ENCODE data around the gene RSPO3. TPM values are rescaled to one million over a fixed set of nuclear protein-coding genes. Genes with fewer than 3 reads are reported as not detected.

RSPO3 gene
- total RNA-seq, 1 donor from 2014 or later, result not detected

DNA sequence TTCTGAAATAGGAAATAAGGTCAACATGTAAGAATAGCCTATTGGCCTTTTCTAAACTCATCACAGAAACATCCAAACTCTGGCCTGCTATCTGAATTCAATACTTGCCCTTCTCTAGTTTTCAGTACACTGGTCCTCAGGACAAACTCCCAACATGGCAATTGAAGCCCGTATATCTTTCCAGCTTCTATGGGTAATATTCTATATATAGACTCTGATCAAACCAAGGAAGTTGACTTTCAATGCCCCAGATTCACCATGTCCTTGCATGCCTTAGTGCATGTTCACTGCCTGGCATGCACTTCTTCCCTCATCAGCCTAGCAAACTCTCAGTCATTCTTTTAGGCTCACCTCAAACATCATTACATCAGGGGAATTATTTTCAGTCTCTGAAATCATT lies 73.2 kb downstream of the RSPO3 start:
- Mint-ChIP-seq H3K27ac (ENCODE audit: unreplicated experiment) (no peak overlapping the region), H3K9me3 (ENCODE audit: unreplicated experiment) (no peaks in the 10 kb centered on the region), H3K27me3 (ENCODE audit: unreplicated experiment) (no peaks in the 10 kb centered on the region), H3K36me3 (ENCODE audit: unreplicated experiment) (no peaks in the 10 kb centered on the region), H3K4me1 (ENCODE audit: low read depth, unreplicated experiment) (no peaks in the 10 kb centered on the region), H3K4me3 (ENCODE audit: unreplicated experiment) (no peak overlapping the region)
- no peak for DNase-seq
- TF ChIP-seq, protein P1, sequence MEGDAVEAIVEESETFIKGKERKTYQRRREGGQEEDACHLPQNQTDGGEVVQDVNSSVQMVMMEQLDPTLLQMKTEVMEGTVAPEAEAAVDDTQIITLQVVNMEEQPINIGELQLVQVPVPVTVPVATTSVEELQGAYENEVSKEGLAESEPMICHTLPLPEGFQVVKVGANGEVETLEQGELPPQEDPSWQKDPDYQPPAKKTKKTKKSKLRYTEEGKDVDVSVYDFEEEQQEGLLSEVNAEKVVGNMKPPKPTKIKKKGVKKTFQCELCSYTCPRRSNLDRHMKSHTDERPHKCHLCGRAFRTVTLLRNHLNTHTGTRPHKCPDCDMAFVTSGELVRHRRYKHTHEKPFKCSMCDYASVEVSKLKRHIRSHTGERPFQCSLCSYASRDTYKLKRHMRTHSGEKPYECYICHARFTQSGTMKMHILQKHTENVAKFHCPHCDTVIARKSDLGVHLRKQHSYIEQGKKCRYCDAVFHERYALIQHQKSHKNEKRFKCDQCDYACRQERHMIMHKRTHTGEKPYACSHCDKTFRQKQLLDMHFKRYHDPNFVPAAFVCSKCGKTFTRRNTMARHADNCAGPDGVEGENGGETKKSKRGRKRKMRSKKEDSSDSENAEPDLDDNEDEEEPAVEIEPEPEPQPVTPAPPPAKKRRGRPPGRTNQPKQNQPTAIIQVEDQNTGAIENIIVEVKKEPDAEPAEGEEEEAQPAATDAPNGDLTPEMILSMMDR (IDR thresholded peaks at IDR 0.05; ENCODE audit: partially characterized antibody, unreplicated experiment), result no peak

DNA sequence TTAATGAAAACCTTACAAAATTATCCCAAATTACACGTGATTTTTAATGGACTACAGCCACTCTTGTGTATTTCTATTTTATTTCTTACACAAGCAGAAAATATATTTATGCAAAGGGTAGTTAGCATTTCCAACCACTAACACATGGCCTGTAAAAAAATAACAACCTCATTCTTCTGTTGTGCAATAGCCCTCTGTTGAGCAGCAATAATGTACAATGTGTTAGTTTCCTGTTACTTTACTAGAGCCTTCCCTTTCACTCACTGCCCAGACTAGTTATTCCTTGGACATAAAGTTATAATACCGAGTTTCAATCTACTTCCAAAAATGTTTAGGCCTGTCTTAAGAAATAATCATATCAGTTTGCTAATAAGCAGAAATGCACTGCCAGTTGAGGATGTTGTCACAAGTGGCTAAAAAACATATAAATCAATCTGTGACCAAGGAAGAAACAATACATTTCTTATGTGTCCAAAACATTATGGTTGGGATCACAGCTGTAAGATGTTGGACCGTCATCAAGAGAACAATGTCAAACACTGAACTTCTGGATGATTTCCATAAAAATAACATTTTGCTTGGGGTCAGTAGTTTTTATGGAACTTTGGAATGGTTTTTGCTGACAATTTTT lies 74.6 kb downstream of the RSPO3 start:
- H3K4me3 Mint-ChIP-seq (ENCODE audit: unreplicated experiment), result no peak overlapping the region
- H3K36me3 Mint-ChIP-seq (ENCODE audit: unreplicated experiment), result no peaks in the 10 kb centered on the region
- no peaks in the 10 kb centered on the region for H3K9me3 Mint-ChIP-seq (ENCODE audit: unreplicated experiment)
- H3K27me3 Mint-ChIP-seq (ENCODE audit: unreplicated experiment), result no peaks in the 10 kb centered on the region
- no peaks in the 10 kb centered on the region for H3K4me1 Mint-ChIP-seq (ENCODE audit: low read depth, unreplicated experiment)
- no peak for DNase-seq
- TF ChIP-seq, protein P1 (IDR thresholded peaks at IDR 0.05; ENCODE audit: partially characterized antibody, unreplicated experiment), result no peak
- H3K27ac Mint-ChIP-seq (ENCODE audit: unreplicated experiment), result no peak overlapping the region

GRCh38 chr6:127195833-127196232 lies 77.4 kb downstream of the RSPO3 start:
- H3K27me3 Mint-ChIP-seq (ENCODE audit: unreplicated experiment), result no peaks in the 10 kb centered on the region
- H3K36me3 Mint-ChIP-seq (ENCODE audit: unreplicated experiment), result no peaks in the 10 kb centered on the region
- no peaks in the 10 kb centered on the region for H3K9me3 Mint-ChIP-seq (ENCODE audit: unreplicated experiment)
- no peak overlapping the region for H3K4me3 Mint-ChIP-seq (ENCODE audit: unreplicated experiment)
- no peaks in the 10 kb centered on the region for H3K4me1 Mint-ChIP-seq (ENCODE audit: low read depth, unreplicated experiment)
- DNase-seq, result no peak
- no peak overlapping the region for H3K27ac Mint-ChIP-seq (ENCODE audit: unreplicated experiment)
- TF ChIP-seq, protein P1 (IDR thresholded peaks at IDR 0.05; ENCODE audit: partially characterized antibody, unreplicated experiment), result no peak

DNA sequence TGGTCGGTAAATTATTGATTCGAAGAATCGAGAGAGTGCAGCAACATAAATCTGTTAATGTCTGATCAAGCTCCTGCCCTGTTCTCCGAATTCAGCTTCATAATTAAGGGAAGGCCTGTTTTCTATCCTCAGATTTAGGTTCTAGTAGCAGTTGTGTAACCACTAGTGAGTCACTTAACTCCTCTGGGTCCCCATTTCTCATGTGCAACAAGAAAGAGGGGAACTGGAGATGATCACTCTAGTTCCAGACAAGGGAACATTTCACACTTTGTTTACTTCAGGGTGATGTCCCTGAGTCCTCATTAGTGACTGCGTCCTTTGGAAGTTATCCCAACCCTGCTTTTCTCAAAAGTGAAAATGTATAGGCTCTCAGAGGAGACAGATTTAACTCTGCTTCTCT lies 80.1 kb downstream of the RSPO3 start:
- no peak for DNase-seq
- Mint-ChIP-seq H3K27me3 (ENCODE audit: unreplicated experiment) (no peaks in the 10 kb centered on the region), H3K4me1 (ENCODE audit: low read depth, unreplicated experiment) (no peaks in the 10 kb centered on the region), H3K4me3 (ENCODE audit: unreplicated experiment) (no peak overlapping the region), H3K27ac (ENCODE audit: unreplicated experiment) (no peak overlapping the region), H3K9me3 (ENCODE audit: unreplicated experiment) (no peaks in the 10 kb centered on the region), H3K36me3 (ENCODE audit: unreplicated experiment) (no peaks in the 10 kb centered on the region)
- TF ChIP-seq, protein P1 (IDR thresholded peaks at IDR 0.05; ENCODE audit: partially characterized antibody, unreplicated experiment), result no peak

DNA sequence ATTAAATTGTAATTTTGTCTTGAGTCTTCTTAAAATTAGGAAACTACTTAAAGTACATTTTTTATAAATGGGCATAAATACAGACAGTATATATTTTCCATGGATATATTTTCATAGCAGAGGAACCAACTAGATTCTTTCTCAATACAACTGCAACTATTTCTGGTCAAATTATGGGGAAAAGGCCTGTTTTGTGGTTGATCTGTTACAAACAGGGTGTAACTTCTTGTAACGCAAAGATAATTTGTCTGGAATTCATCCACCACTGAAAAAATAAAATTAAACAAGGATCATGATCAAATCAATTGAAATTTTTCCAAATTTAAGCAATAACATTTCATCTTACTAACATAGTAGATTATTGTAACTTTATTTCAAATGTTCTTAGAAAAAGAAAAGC lies 81.0 kb downstream of the RSPO3 start:
- Mint-ChIP-seq H3K4me3 (ENCODE audit: unreplicated experiment) (no peak overlapping the region), H3K9me3 (ENCODE audit: unreplicated experiment) (no peaks in the 10 kb centered on the region), H3K27ac (ENCODE audit: unreplicated experiment) (no peak overlapping the region), H3K36me3 (ENCODE audit: unreplicated experiment) (no peaks in the 10 kb centered on the region), H3K4me1 (ENCODE audit: low read depth, unreplicated experiment) (no peaks in the 10 kb centered on the region), H3K27me3 (ENCODE audit: unreplicated experiment) (no peaks in the 10 kb centered on the region)
- TF ChIP-seq, protein P1 (IDR thresholded peaks at IDR 0.05; ENCODE audit: partially characterized antibody, unreplicated experiment), result no peak
- no peak for DNase-seq

All from glutamatergic neuron (in vitro differentiated cells).